HG03571 (cell line): ENCODE measurements around the gene ST6GALNAC5.
"Not testable (repeated sequence)": the region's sequence is repeated elsewhere in the genome, so short reads cannot be mapped to it uniquely, and the experiment has no call there.

Experiments
- ATAC-seq: cut with Tn5 transposase; IDR thresholded peaks from one replicate; pipeline ENCODE4 v1.9.1; 2021; ENCODE audit not compliant: unreplicated experiment

The ST6GALNAC5 gene

GRCh38 chr1:76933847-76934815 is 66.9 kb downstream of the ST6GALNAC5 start:
- no peak for ATAC-seq

GRCh38 chr1:76938304-76938703 is 71.0 kb downstream of the ST6GALNAC5 start:
- ATAC-seq = no peak

DNA sequence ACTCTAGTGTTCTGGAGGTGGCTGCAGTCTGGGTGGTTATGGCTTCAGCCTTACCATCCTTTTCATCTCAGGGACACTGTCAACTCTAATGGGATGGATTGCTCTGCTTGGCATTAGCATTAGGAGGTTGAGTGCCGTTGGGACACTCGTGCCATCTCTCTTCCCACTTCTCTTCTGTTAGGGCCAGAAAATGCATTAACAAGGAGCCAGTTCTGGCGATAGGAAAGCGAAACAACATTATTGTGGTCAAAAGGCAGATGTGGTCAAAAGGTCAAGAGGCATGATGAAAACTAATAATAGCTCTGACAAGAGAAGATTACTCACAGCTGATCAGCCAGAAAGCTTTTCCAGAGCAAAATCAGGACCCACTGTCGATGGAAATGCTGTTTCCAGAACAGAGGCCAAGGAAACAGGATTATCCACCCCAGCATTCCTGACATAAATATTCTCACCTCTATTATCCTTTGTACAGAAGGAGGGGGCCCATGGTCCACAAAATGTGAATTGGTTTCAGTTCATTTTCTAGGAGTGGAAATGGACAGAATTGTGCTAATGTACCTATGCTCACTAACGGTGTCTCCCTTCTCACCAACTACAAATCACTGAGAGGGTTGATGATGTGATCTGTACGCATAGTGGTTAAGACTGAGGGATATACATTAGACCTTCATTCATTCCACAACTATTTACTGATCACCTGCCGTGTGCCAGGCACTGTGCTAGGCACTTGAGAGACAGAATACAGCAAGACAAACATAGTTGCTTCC is 72.0 kb downstream of the ST6GALNAC5 start:
- ATAC-seq = no peak

DNA sequence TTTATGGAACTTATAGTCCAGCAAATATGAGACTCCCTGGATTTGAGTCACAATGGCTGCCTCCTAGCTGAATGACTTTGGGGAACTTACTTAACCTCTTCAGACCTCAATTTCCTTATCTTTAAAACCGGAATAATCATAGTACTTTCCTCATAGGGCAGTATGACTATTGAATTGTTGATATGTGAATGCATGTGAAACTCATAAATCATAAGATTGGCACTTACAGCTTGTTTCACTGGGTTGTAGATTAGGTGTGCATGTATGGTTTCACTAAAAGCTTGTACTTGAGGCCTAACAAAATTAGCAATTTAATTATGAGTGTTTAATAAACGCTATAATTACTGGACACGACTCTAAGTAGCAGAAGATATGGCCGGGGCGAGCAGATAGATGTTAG is 72.5 kb downstream of the ST6GALNAC5 start:
- ATAC-seq = no peak

DNA sequence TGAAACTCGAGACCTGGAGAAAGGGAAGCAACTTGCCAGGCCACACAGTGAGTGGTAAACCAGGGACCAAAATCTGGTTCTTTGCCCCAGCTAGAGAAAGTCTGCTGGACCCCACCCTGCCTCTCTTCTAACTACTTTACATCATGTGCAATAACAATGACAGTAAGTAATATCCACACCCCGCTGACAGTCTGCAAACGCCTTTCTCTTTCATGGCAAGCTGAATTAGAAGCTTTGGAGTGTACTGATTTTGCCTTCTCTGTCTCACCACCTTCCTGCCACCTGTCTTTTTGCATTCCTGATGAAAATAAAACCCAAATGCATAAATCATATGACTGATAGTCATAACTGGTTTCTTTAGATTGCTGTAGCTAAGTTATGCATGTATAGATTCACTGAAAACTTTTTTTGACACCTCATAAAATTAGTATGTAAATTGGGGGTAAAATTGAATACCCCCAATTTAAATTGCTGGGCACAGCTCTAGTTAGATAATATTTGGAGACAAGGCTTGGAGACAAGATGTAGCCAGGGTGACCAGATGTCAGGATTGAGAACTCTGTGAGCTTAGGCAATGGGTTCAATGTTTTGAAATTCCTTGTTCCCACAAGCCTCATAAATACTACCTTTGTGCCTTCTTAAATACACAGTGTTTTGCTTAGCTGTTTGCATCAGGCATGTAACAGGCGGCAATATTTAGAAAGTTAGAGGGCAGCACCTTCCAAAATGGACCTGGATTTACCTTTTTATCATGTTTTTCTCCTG is 73.5 kb downstream of the ST6GALNAC5 start:
- no peak for ATAC-seq

- no peak for ATAC-seq
These were observed 75.3 kb downstream of the ST6GALNAC5 start for GRCh38 chr1:76942549-76942948.

DNA sequence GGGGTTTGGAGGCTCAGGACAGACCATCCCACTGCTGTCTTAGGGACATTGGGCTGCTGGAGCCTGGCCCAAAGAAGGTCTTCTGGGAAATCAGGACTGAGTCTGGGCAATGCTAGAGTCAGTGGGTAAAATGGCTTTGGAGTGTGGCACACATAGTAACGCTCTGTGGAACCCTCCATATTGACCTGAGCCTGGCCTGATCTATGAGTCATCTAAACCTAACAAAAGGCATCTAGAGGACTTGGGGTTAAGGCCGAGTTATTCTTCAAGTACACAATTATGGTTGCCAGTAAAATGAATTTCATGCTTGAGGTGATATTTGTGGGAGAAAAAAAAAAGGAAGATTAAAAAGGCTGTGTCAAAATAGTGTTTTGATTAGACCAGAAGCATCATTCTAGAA is 77.7 kb downstream of the ST6GALNAC5 start:
- ATAC-seq = no peak

DNA sequence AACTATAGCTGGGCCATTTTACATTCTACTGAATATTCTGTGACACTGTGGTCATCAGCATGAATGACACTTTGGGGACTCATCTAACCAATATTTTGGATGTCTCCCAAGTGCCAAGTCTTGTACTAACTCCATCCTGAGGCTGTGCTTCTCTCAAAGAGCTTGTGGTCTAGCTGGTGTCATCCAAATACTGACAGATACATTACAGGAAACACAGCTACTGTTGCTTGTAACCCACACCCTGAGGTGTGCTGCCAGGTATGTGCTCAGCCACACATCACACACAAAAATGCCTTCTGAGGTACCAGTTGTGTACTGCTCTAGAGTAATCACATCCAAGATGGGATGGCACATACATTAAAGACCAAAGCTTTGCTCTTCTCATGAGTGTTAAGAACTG is 81.6 kb downstream of the ST6GALNAC5 start:
- ATAC-seq = no peak

GRCh38 chr1:76949503-76949902 is 82.2 kb downstream of the ST6GALNAC5 start:
- no peak for ATAC-seq

GRCh38 chr1:76950306-76950705 is 83.0 kb downstream of the ST6GALNAC5 start:
- ATAC-seq = no peak

GRCh38 chr1:76951153-76951552 is 83.9 kb downstream of the ST6GALNAC5 start:
- ATAC-seq = no peak

DNA sequence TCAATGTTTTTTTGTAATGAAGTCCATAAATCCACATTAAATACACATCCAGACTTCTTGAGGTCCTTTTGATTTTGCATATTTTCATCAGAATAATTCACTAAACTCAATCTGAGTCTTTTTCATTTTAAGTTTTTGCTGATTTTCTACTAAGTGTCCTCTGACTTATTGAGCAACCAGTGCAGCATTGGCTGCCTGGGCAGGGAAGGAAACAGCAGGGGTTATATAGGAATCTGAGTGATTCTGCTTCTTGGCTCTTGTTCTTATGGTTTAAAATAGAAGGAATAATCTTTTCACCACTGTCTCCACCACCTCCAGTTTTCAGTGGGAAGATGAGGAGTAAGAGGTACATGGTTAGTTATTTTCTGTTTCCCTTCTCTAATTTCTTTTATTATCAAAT is 88.4 kb downstream of the ST6GALNAC5 start:
- no peak for ATAC-seq

DNA sequence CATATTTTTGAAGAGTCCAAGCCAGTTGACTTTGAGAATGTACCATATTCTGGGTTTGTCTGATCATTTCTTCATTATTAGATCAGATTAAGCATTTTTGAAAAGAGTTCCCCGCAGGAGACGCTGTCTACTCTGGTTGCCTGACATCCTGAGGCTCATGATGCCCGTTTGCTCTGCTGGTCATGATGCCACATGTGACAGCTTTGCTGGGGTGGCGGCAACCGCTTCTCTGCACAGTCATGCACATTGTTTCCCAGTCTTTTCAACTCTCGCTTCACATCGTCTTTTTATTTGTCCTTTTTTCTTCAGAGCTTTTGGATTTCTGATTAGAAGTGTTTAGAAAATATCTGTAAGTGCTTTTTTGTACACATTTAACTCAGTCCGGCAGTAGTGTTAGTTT is 90.7 kb downstream of the ST6GALNAC5 start:
- no peak for ATAC-seq

- ATAC-seq = no peak
These were observed 91.5 kb downstream of the ST6GALNAC5 start for GRCh38 chr1:76958828-76959227.

- ATAC-seq = no peak
These were observed 92.3 kb downstream of the ST6GALNAC5 start for GRCh38 chr1:76959556-76959955.

GRCh38 chr1:76961181-76961819 is 94.0 kb downstream of the ST6GALNAC5 start:
- no peak for ATAC-seq

- ATAC-seq = no peak
These were observed 94.5 kb downstream of the ST6GALNAC5 start for GRCh38 chr1:76961820-76962207.

GRCh38 chr1:76981267-76981666 is 114.0 kb downstream of the ST6GALNAC5 start:
- not testable (repeated sequence) for ATAC-seq

GRCh38 chr1:76989976-76990375 is 122.7 kb downstream of the ST6GALNAC5 start:
- no peak for ATAC-seq

DNA sequence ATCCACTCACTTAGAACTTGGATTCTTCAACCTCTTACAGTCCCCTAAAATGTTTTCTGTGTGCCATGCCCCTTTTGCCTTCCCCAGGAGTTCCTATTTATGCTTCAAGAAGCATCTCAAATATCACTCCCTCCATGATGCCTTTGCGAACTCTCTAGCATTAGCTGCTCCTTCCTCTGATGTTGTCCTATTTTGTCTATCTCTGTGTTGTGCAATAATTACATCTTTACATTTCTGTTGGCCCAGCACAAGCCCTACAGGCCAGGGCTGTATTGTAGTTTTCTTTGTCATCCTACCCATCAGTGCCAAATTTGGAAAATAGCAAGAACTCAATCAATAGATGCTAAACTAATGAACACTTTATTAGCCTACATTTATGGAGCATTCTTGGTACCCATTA is 125.8 kb downstream of the ST6GALNAC5 start:
- ATAC-seq = no peak
